Measurements from ENCODE around the gene DGKG.

DGKG gene

GRCh38 chr3:186273586-186273985 is 88.4 kb downstream of the DGKG start:
- no peak overlapping the region for H3K27ac ChIP-seq (ENCODE audit: low read depth, low read length)
- H3K4me3 ChIP-seq (ENCODE audit: low read length) = no peak overlapping the region
- H3K27me3 ChIP-seq (ENCODE audit: insufficient read depth, low read length) = no peaks in the 10 kb centered on the region
- no peaks in the 10 kb centered on the region for H3K4me1 ChIP-seq (ENCODE audit: insufficient read depth, low read length)
- no peaks in the 10 kb centered on the region for H3K36me3 ChIP-seq (ENCODE audit: insufficient read depth, low read length)
- no peaks in the 10 kb centered on the region for H3K9me3 ChIP-seq (ENCODE audit: insufficient read depth, low read depth, low read length)
- 91% methylated on average over 16 of the region's 16 CpGs for WGBS
- H3K9ac ChIP-seq (ENCODE audit: low read depth, low read length) = no peak overlapping the region

- H3K4me3 ChIP-seq (ENCODE audit: low read length) = no peak overlapping the region
- no peaks in the 10 kb centered on the region for H3K4me1 ChIP-seq (ENCODE audit: insufficient read depth, low read length)
- no peaks in the 10 kb centered on the region for H3K36me3 ChIP-seq (ENCODE audit: insufficient read depth, low read length)
- H3K9me3 ChIP-seq (ENCODE audit: insufficient read depth, low read depth, low read length) = no peaks in the 10 kb centered on the region
- H3K9ac ChIP-seq (ENCODE audit: low read depth, low read length) = no peak overlapping the region
- H3K27ac ChIP-seq (ENCODE audit: low read depth, low read length) = no peak overlapping the region
- no peaks in the 10 kb centered on the region for H3K27me3 ChIP-seq (ENCODE audit: insufficient read depth, low read length)
- 93% methylated on average over 7 of the region's 7 CpGs for WGBS
Measured at GRCh38 chr3:186270701-186271100, 91.3 kb downstream of the DGKG start.

- H3K9me3 ChIP-seq (ENCODE audit: insufficient read depth, low read depth, low read length) = no peaks in the 10 kb centered on the region
- 91% methylated on average over 29 of the region's 29 CpGs for WGBS
- H3K27ac ChIP-seq (ENCODE audit: low read depth, low read length) = no peak overlapping the region
- no peak overlapping the region for H3K9ac ChIP-seq (ENCODE audit: low read depth, low read length)
- H3K36me3 ChIP-seq (ENCODE audit: insufficient read depth, low read length) = no peaks in the 10 kb centered on the region
- no peaks in the 10 kb centered on the region for H3K4me1 ChIP-seq (ENCODE audit: insufficient read depth, low read length)
- H3K27me3 ChIP-seq (ENCODE audit: insufficient read depth, low read length) = no peaks in the 10 kb centered on the region
- no peak overlapping the region for H3K4me3 ChIP-seq (ENCODE audit: low read length)
Measured at GRCh38 chr3:186268616-186269448, 93.2 kb downstream of the DGKG start.

DNA sequence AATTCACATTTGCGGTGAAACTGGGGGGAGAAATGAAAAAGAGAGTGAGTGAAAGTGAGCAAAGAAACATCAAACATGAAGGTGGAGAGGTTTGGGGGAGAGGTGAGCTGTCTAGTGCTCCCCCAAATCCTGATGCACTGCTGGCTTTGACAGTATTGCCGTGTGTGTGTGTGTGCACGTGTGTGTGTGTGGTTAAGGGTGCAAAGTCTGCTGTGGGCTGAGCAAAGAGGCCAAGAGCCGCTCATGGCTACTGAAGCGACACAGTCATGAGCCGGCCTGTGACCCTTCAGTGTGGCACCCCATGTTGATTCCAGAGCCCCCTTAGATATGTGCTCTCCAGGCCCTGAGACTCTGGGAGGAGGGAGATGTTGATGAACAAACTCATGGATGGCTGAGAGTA is 94.3 kb downstream of the DGKG start:
- Histone ChIP-seq H3K27me3 (ENCODE audit: insufficient read depth, low read length) (no peaks in the 10 kb centered on the region), H3K4me3 (ENCODE audit: low read length) (no peak overlapping the region), H3K9me3 (ENCODE audit: insufficient read depth, low read depth, low read length) (no peaks in the 10 kb centered on the region), H3K4me1 (ENCODE audit: insufficient read depth, low read length) (no peaks in the 10 kb centered on the region), H3K27ac (ENCODE audit: low read depth, low read length) (no peak overlapping the region), H3K9ac (ENCODE audit: low read depth, low read length) (no peak overlapping the region), H3K36me3 (ENCODE audit: insufficient read depth, low read length) (no peaks in the 10 kb centered on the region)
- 95% methylated on average over 6 of the region's 6 CpGs for WGBS

GRCh38 chr3:186264608-186265400 is 97.2 kb downstream of the DGKG start:
- no peak overlapping the region for H3K4me3 ChIP-seq (ENCODE audit: low read length)
- H3K27me3 ChIP-seq (ENCODE audit: insufficient read depth, low read length) = no peaks in the 10 kb centered on the region
- no peaks in the 10 kb centered on the region for H3K36me3 ChIP-seq (ENCODE audit: insufficient read depth, low read length)
- 90% methylated on average over 9 of the region's 9 CpGs for WGBS
- H3K9me3 ChIP-seq (ENCODE audit: insufficient read depth, low read depth, low read length) = no peaks in the 10 kb centered on the region
- no peak overlapping the region for H3K9ac ChIP-seq (ENCODE audit: low read depth, low read length)
- H3K4me1 ChIP-seq (ENCODE audit: insufficient read depth, low read length) = peaks cover 8% of the 10 kb centered on the region
- no peak overlapping the region for H3K27ac ChIP-seq (ENCODE audit: low read depth, low read length)

- Histone ChIP-seq H3K36me3 (ENCODE audit: insufficient read depth, low read length) (no peaks in the 10 kb centered on the region), H3K27me3 (ENCODE audit: insufficient read depth, low read length) (no peaks in the 10 kb centered on the region), H3K9ac (ENCODE audit: low read depth, low read length) (no peak overlapping the region), H3K27ac (ENCODE audit: low read depth, low read length) (no peak overlapping the region), H3K4me3 (ENCODE audit: low read length) (no peak overlapping the region), H3K9me3 (ENCODE audit: insufficient read depth, low read depth, low read length) (no peaks in the 10 kb centered on the region), H3K4me1 (ENCODE audit: insufficient read depth, low read length) (peaks cover 14% of the 10 kb centered on the region)
- 54% methylated on average over 9 of the region's 9 CpGs for WGBS
Measured at GRCh38 chr3:186261638-186262037, 100.4 kb downstream of the DGKG start.

DNA sequence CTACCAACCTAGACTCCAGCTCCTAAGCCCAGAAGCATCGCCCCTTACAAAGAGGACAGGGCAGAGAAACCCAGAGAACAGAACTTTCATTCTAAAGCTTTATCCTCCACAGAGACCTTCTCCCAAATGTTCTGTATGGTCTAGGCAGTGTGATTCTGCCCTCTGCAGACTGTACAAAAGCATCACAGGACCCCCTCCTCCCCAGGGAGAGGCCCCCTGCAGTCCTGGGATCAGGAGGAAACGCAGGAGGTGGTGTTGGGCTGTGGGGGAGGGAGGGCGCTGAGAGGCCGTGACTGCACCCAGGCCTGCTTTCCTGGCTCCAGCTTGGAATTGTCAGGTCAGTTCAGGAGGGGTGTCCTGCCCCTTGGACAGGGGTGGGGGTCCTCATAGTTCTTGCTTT is 101.3 kb downstream of the DGKG start:
- Histone ChIP-seq H3K9me3 (ENCODE audit: insufficient read depth, low read depth, low read length) (no peaks in the 10 kb centered on the region), H3K27ac (ENCODE audit: low read depth, low read length) (no peak overlapping the region), H3K27me3 (ENCODE audit: insufficient read depth, low read length) (no peaks in the 10 kb centered on the region), H3K9ac (ENCODE audit: low read depth, low read length) (no peak overlapping the region), H3K4me1 (ENCODE audit: insufficient read depth, low read length) (peaks cover 14% of the 10 kb centered on the region), H3K4me3 (ENCODE audit: low read length) (no peak overlapping the region), H3K36me3 (ENCODE audit: insufficient read depth, low read length) (no peaks in the 10 kb centered on the region)
- WGBS = 72% methylated on average over 4 of the region's 4 CpGs

- Histone ChIP-seq H3K36me3 (ENCODE audit: insufficient read depth, low read length) (no peaks in the 10 kb centered on the region), H3K27ac (ENCODE audit: low read depth, low read length) (no peak overlapping the region), H3K4me3 (ENCODE audit: low read length) (peak overlapping the region; percentile 10; the same call in 1 of the 2 replicates), H3K9ac (ENCODE audit: low read depth, low read length) (no peak overlapping the region), H3K27me3 (ENCODE audit: insufficient read depth, low read length) (no peaks in the 10 kb centered on the region), H3K9me3 (ENCODE audit: insufficient read depth, low read depth, low read length) (no peaks in the 10 kb centered on the region), H3K4me1 (ENCODE audit: insufficient read depth, low read length) (peaks cover 14% of the 10 kb centered on the region)
- WGBS = 15% methylated on average over 15 of the region's 15 CpGs
Measured at GRCh38 chr3:186259612-186260383, 102.2 kb downstream of the DGKG start.

DNA sequence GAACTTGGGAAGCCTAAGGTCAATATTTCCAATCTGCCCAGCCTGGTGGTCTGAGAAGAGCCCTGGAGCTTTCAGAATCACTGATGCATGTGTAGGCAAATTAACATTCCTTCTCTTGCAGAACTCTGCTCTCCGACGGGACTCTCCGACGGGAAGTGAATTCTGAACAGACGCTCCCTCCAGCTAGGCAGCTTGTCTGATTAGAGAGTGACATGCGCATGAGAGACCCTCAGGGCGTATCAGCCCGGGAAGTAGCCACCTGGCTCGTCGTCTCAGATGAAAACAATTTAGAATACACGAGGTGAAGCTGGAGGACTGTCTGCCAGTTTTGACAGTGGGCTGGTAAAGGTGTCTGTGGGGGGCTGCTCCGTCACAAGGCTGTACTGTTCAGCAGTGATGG is 103.1 kb downstream of the DGKG start:
- WGBS = 41% methylated on average over 12 of the region's 12 CpGs
- no peaks in the 10 kb centered on the region for H3K27me3 ChIP-seq (ENCODE audit: insufficient read depth, low read length)
- no peaks in the 10 kb centered on the region for H3K36me3 ChIP-seq (ENCODE audit: insufficient read depth, low read length)
- H3K9me3 ChIP-seq (ENCODE audit: insufficient read depth, low read depth, low read length) = no peaks in the 10 kb centered on the region
- no peak overlapping the region for H3K27ac ChIP-seq (ENCODE audit: low read depth, low read length)
- peaks cover 14% of the 10 kb centered on the region for H3K4me1 ChIP-seq (ENCODE audit: insufficient read depth, low read length)
- peak overlapping the region; percentile 10; the same call in 1 of the 2 replicates for H3K4me3 ChIP-seq (ENCODE audit: low read length)
- H3K9ac ChIP-seq (ENCODE audit: low read depth, low read length) = no peak overlapping the region

GRCh38 chr3:186257866-186258265 is 104.2 kb downstream of the DGKG start:
- Histone ChIP-seq H3K36me3 (ENCODE audit: insufficient read depth, low read length) (no peaks in the 10 kb centered on the region), H3K9ac (ENCODE audit: low read depth, low read length) (no peak overlapping the region), H3K27ac (ENCODE audit: low read depth, low read length) (no peak overlapping the region), H3K4me3 (ENCODE audit: low read length) (no peak overlapping the region), H3K4me1 (ENCODE audit: insufficient read depth, low read length) (peaks cover 14% of the 10 kb centered on the region), H3K27me3 (ENCODE audit: insufficient read depth, low read length) (no peaks in the 10 kb centered on the region), H3K9me3 (ENCODE audit: insufficient read depth, low read depth, low read length) (no peaks in the 10 kb centered on the region)
- 80% methylated on average over 6 of the region's 6 CpGs for WGBS

All from HUES64 (cell line).